GM12892 (cell line): ENCODE measurements around the gene GFRA1.

ENCODE experiments used
- POLR2A ChIP-seq: IDR thresholded peaks from 2 replicates; pipeline ENCODE4 v1.6.1; 2011; ENCODE audit warnings: low read depth, low read length, control low read depth
- POLR2AphosphoS5 ChIP-seq: IDR thresholded peaks from 2 replicates; pipeline ENCODE4 v1.6.1; 2011; ENCODE audit warnings: low read depth, low read length, control low read depth
- TAF1 ChIP-seq: IDR thresholded peaks from 2 replicates; pipeline ENCODE4 v1.6.1; 2011; ENCODE audit warnings: low read depth, mild to moderate bottlenecking, control low read depth, low read length, borderline replicate concordance

- no peak for TF ChIP-seq POLR2AphosphoS5
- no peak for TF ChIP-seq TAF1
- no peak for TF ChIP-seq POLR2A
Measured at GRCh38 chr10:116014871-116015582, 258.0 kb downstream of the GFRA1 start.
